Calu3 (cell line): Measurements from ENCODE around the gene MAPK7. TPM values are rescaled to one million over a fixed set of nuclear protein-coding genes. Genes with fewer than 3 reads are reported as not detected.

Source experiments
- BruUV-seq: library from RNA; stranded (reverse); fragments of 400-500 nt; replicated peaks from 2 replicates; lab custom pipeline; 2021; lab: Mats Ljungman, UMichigan
- CTCF ChIA-PET: fragments of 300-600 bp; sonication (Branson Sonifier 250); formaldehyde crosslinking; loops from one replicate; lab custom pipeline; 2022; ENCODE audit warnings: antibody characterized with exemption; lab: Charles Lee
- DNase-seq: peaks from one replicate; pipeline ENCODE4 v3.0.0; 2022
- H3K27ac Mint-ChIP-seq: one replicate; pipeline ENCODE4 v1.8.0; 2022; ENCODE audit warnings: mixed read lengths; ENCODE audit not compliant: unreplicated experiment
- H3K27me3 Mint-ChIP-seq: one replicate; pipeline ENCODE4 v1.8.0; 2022; ENCODE audit warnings: mixed read lengths; ENCODE audit not compliant: unreplicated experiment
- H3K36me3 Mint-ChIP-seq: one replicate; pipeline ENCODE4 v1.8.0; 2022; ENCODE audit warnings: mild to moderate bottlenecking, moderate library complexity, mixed read lengths; ENCODE audit not compliant: insufficient read depth, unreplicated experiment
- H3K4me1 Mint-ChIP-seq: one replicate; pipeline ENCODE4 v1.8.0; 2022; ENCODE audit warnings: mild to moderate bottlenecking, low read depth, mixed read lengths; ENCODE audit not compliant: unreplicated experiment
- H3K4me3 Mint-ChIP-seq: one replicate; pipeline ENCODE4 v1.8.0; 2022; ENCODE audit warnings: mild to moderate bottlenecking, low read depth, moderate library complexity, mixed read lengths; ENCODE audit not compliant: unreplicated experiment
- H3K9me3 Mint-ChIP-seq: one replicate; pipeline ENCODE4 v1.8.0; 2022; ENCODE audit warnings: low read depth, mixed read lengths; ENCODE audit not compliant: unreplicated experiment
- intact Hi-C: fragments of 100-400 bp; cut with micrococcal nuclease; formaldehyde crosslinking; loops from one replicate; pipeline ENCODE4 v1.10.0; 2022; ENCODE audit not compliant: unreplicated experiment
- total RNA-seq: library from RNA; stranded (reverse); gene quantifications from 2 replicates; pipeline ENCODE4 v1.2.3, GENCODE V29; 2022
- TF ChIP-seq, protein P1 (sequence below): fragments of 200-600 bp; IDR thresholded peaks from one replicate; pipeline ENCODE4 v1.8.0; 2022; ENCODE audit warnings: antibody characterized with exemption; ENCODE audit not compliant: unreplicated experiment

MAPK7 gene
- total RNA-seq, 1 experiment from 2014 or later: 15.0 TPM

DNA sequence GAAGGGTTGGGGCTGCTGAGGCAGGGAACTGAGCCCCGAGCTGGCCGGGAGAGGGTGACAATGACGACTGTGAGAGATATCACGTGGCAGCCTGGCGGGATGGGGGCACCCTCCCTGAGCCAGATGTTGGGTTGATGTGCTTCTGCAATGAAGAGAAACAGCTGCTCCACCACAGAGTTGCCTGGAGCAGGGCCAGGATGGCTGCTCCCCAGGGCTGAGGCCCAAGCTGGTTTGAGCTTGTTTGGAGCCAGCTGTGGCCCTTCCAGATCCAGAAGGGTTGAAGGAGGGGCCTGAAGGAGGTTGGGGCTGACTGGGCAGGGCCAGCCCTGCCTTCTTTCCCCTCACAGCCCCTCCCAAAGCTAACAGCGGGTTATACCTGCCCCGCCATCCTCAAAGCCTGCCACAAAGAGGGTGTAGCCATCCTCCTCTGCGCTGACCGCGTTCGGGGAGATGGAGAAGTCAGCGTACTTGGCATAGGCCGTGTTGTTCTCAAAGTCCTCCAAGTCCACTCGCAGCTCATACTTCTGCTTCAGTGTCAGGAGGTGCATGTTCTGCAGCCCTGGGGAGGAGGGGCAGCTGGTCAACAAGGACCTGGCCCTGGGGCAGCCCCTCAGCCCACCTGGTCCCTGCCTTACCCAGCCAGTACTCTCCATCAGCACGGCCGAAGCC lies 6.6 kb downstream of the MAPK7 start:
- BruUV-seq: no TSS peak
- Mint-ChIP-seq H3K4me3 (no peak overlapping the region), H3K27me3 (no peaks in the 10 kb centered on the region), H3K9me3 (no peaks in the 10 kb centered on the region), H3K27ac (no peak overlapping the region), H3K36me3 (peaks cover 10% of the 10 kb centered on the region), H3K4me1 (no peaks in the 10 kb centered on the region)
- intact Hi-C loops: no loop called here
- TF ChIP-seq, protein P1, sequence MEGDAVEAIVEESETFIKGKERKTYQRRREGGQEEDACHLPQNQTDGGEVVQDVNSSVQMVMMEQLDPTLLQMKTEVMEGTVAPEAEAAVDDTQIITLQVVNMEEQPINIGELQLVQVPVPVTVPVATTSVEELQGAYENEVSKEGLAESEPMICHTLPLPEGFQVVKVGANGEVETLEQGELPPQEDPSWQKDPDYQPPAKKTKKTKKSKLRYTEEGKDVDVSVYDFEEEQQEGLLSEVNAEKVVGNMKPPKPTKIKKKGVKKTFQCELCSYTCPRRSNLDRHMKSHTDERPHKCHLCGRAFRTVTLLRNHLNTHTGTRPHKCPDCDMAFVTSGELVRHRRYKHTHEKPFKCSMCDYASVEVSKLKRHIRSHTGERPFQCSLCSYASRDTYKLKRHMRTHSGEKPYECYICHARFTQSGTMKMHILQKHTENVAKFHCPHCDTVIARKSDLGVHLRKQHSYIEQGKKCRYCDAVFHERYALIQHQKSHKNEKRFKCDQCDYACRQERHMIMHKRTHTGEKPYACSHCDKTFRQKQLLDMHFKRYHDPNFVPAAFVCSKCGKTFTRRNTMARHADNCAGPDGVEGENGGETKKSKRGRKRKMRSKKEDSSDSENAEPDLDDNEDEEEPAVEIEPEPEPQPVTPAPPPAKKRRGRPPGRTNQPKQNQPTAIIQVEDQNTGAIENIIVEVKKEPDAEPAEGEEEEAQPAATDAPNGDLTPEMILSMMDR: no peak
- CTCF ChIA-PET: no interaction called here
- DNase-seq: no peak

DNA sequence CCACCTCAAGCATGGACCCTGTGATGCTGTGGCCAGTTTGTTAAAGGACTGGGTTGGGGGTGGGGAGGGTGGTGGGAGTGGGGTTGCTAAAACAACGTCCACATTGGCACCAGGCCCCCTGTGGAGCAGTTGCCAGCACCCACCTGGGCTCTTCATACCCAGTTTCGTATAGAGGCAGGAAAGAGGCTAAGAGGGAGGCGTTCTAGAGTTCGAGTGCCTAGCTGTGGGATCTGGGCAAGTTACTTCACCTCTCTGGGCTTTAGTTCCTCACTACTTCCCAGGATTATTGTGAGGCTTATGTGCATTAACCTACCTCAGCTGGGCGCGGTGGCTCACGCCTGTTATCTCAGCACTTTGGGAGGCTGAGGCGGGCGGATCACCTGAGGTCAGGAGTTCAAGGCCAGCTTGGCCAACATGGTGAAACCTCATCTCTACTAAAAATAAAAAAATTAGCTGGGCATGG lies 7.3 kb downstream of the MAPK7 start:
- Mint-ChIP-seq H3K27ac (no peak overlapping the region), H3K27me3 (no peaks in the 10 kb centered on the region), H3K4me3 (no peak overlapping the region), H3K4me1 (no peaks in the 10 kb centered on the region), H3K36me3 (peaks cover 10% of the 10 kb centered on the region), H3K9me3 (no peaks in the 10 kb centered on the region)
- BruUV-seq: no TSS peak
- CTCF ChIA-PET: no interaction called here
- no peak for DNase-seq
- intact Hi-C loops: no loop called here
- TF ChIP-seq, protein P1: no peak

DNA sequence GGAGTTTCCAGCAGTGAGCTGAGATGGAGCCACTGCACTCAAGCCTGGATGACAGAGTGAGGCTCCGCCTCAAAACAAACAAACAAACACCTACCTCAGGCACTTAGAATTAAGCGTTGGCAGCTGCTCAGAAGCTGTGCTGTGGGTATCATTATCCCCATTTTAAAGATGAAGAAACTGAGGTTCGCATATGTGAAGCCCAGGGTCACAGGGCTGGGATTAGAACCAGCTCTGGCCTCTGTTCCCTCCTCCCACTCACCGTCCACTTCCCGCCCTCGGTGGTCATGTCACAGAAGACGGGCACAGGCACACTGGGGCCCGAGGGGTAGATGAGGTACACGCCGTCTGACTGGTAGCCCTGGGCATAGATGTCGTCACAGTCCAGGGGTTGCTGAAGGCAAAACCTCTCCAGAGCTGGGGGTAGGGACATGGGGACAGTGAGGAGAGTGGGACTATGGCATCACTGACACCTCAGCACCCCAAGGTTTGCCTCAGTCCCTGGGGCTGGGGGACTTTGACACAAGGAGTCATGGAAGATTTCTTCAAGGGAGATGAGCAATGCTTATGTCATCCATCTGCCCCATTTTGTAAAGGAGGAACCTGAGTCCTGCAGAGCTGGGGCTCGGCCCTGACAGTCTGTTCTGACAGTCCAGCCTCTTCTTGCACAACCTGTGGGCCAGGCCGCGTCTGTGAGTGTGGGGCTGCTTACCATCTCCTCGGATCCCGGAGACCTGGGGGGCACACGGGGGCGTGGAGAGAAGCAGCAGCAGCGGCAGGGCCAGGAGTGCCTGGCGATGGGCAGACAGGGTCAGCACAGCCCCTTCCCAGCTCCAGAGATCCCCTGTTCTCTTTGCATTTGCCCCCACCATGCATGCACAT lies 8.0 kb downstream of the MAPK7 start:
- Mint-ChIP-seq H3K4me1 (no peaks in the 10 kb centered on the region), H3K27me3 (no peaks in the 10 kb centered on the region), H3K9me3 (no peaks in the 10 kb centered on the region), H3K36me3 (peaks cover 10% of the 10 kb centered on the region), H3K27ac (no peak overlapping the region), H3K4me3 (no peak overlapping the region)
- BruUV-seq: no TSS peak
- CTCF ChIA-PET: no interaction called here
- intact Hi-C loops: no loop called here
- no peak for DNase-seq
- TF ChIP-seq, protein P1: no peak

DNA sequence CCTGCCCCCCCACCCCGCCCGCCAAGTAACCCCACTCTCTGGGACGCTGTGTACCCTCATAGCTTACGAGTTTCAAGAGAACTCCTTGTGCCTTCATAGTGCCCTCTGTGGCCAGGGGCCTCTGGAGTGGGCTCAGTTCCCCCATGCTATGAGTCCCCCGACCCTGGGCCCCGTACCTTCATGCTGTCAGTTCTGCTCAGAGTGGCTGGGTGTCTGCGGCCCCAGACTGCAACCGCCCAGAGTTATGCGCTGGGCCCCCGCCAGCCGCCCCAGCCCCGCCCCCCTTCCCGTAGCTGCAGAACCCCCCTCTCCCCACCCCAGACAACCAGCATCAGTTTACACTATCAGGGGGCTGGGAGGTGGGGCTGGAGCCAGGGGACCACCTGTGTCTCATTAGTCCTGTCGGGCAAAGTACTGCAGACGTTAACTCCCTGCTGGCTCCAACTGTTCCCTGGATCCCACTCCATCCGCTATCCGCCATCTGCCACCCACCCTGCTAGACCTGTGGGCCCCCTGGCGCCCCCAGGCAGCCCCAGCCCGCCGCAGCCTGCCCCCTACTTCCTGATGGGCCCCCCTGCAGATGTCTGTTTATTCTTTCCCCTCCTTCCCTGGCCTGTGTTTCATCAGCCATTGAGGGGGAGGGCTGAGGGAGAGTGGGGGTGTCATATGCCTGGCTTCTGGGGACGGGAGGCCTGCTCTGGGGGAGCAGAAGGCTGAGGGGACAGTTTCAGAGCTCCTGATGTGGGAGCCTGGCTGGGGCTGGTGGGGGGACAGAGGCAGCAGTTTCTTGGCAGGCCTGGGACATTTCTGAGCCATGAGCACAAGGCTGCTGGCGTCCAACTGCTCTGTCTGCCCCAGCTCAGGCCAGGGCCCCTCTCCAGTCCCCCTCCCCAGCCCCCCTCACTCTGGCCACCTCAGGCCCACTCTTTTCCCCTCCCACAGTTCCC lies 8.9 kb downstream of the MAPK7 start, which contains the start of gene MFAP4:
MFAP4 (minus strand) TSS at position 217 of the 947 bp plus-strand sequence; CDS start at position 182, 35 bp downstream.
- Mint-ChIP-seq H3K9me3 (no peaks in the 10 kb centered on the region), H3K4me3 (no peak within 1 kb of the TSS), H3K4me1 (no peaks in the 10 kb centered on the region), H3K36me3 (peaks cover 8% of the 10 kb centered on the region), H3K27me3 (no peaks in the 10 kb centered on the region), H3K27ac (no peak within 1 kb of the TSS)
- BruUV-seq: no TSS peak
- TF ChIP-seq, protein P1: no peak
- CTCF ChIA-PET: interaction anchor here (0.6 kb wide), 1 partner anchor 1508 kb away, joined by 6 read pairs; no protein-coding TSS in a partner anchor
- DNase-seq: no peak
- intact Hi-C loops: no loop called here
